HG03095 (cell line): ENCODE data around the gene ADAT3.

Experiments
- ATAC-seq: cut with Tn5 transposase; IDR thresholded peaks from one replicate; pipeline ENCODE4 v1.9.1; 2021; ENCODE audit warnings: moderate library complexity; ENCODE audit not compliant: unreplicated experiment

The ADAT3 gene

GRCh38 chr19:1905110-1905862 lies at the start of gene ADAT3, which contains the start of gene SCAMP4:
Gene ADAT3 (plus strand): TSS chr19:1905399. CDS start chr19:1912048, 6,649 bp downstream.
Gene SCAMP4 (plus strand): TSS chr19:1905399. CDS start chr19:1915020, 9,621 bp downstream.
- peak; percentile 65 for ATAC-seq

GRCh38 chr19:1855828-1856255 lies 49.4 kb upstream of the ADAT3 start:
- ATAC-seq = no peak

GRCh38 chr19:1856345-1856697 lies 48.9 kb upstream of the ADAT3 start:
- no peak for ATAC-seq

GRCh38 chr19:1856698-1857603 lies 48.2 kb upstream of the ADAT3 start:
- ATAC-seq = no peak

- ATAC-seq = no peak
These were observed 47.4 kb upstream of the ADAT3 start for GRCh38 chr19:1857648-1858326.

- ATAC-seq = no peak
These were observed 46.7 kb upstream of the ADAT3 start for GRCh38 chr19:1858412-1859081.

- ATAC-seq = no peak
These were observed 45.8 kb upstream of the ADAT3 start for GRCh38 chr19:1859331-1859781.

GRCh38 chr19:1860042-1860775 lies 45.0 kb upstream of the ADAT3 start:
- ATAC-seq = no peak

GRCh38 chr19:1860821-1861598 lies 44.2 kb upstream of the ADAT3 start:
- ATAC-seq = no peak

- ATAC-seq = no peak
These were observed 43.6 kb upstream of the ADAT3 start for GRCh38 chr19:1861599-1862031.

GRCh38 chr19:1862068-1862423 lies 43.2 kb upstream of the ADAT3 start:
- ATAC-seq = no peak

GRCh38 chr19:1862424-1863327 lies 42.5 kb upstream of the ADAT3 start:
- no peak for ATAC-seq

- ATAC-seq = peak; percentile 0
These were observed 41.9 kb upstream of the ADAT3 start, which contains the start of gene KLF16 for GRCh38 chr19:1863328-1863637. Gene KLF16 (minus strand): TSS chr19:1863579. CDS start chr19:1863497, 82 bp downstream.

- ATAC-seq = peak; percentile 48
These were observed 41.3 kb upstream of the ADAT3 start for GRCh38 chr19:1863638-1864479.

- no peak for ATAC-seq
These were observed 40.6 kb upstream of the ADAT3 start for GRCh38 chr19:1864480-1865171.

GRCh38 chr19:1865172-1866010 lies 39.8 kb upstream of the ADAT3 start:
- no peak for ATAC-seq
